NT2/D1 (cell line): Measurements from ENCODE around the gene LILRA6.
"Not testable (repeated sequence)": the region's sequence is repeated elsewhere in the genome, so short reads cannot be mapped to it uniquely, and the experiment has no call there.

ENCODE experiments used
- SUZ12 ChIP-seq: IDR thresholded peaks from 2 replicates; pipeline ENCODE4 v1.6.1; 2011; ENCODE audit not compliant: insufficient read length, insufficient read depth; ENCODE audit errors: extremely low read depth
- YY1 ChIP-seq: IDR thresholded peaks from 2 replicates; pipeline ENCODE4 v1.6.1; 2011; ENCODE audit not compliant: insufficient read length, insufficient read depth
- ZNF274 ChIP-seq: IDR thresholded peaks from 2 replicates; pipeline ENCODE4 v1.6.1; 2011; ENCODE audit warnings: mild to moderate bottlenecking, low read depth, low read length

DNA sequence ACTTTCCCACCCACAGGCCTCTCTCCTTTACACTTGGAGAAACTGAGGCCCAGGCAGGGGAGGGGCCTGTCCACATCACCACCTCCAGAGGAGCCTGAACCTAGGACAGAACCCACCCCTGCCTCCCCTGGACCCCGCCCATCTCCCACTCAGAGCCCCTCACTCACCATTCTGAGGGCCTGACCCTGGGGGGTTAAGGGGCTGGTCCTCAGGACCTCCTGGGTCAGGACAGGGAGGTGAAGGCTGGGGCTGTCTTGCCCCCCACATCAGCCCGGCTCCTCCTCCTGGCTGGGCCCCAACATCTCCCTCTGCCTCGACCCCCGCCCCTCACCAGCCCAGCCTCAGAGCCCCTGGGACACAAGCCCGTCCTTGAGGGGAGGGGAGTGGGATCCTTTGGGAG is 22.9 kb downstream of the LILRA6 start:
- not testable (repeated sequence) for TF ChIP-seq ZNF274, YY1, SUZ12
